HG02678 (cell line): Measurements from ENCODE around the gene ZNF677.
"Not testable (repeated sequence)": the region's sequence is repeated elsewhere in the genome, so short reads cannot be mapped to it uniquely, and the experiment has no call there.

Experiments used
- ATAC-seq: cut with Tn5 transposase; IDR thresholded peaks from one replicate; pipeline ENCODE4 v1.9.1; 2021; ENCODE audit warnings: mild to moderate bottlenecking, moderate library complexity; ENCODE audit not compliant: unreplicated experiment

Gene ZNF677

DNA sequence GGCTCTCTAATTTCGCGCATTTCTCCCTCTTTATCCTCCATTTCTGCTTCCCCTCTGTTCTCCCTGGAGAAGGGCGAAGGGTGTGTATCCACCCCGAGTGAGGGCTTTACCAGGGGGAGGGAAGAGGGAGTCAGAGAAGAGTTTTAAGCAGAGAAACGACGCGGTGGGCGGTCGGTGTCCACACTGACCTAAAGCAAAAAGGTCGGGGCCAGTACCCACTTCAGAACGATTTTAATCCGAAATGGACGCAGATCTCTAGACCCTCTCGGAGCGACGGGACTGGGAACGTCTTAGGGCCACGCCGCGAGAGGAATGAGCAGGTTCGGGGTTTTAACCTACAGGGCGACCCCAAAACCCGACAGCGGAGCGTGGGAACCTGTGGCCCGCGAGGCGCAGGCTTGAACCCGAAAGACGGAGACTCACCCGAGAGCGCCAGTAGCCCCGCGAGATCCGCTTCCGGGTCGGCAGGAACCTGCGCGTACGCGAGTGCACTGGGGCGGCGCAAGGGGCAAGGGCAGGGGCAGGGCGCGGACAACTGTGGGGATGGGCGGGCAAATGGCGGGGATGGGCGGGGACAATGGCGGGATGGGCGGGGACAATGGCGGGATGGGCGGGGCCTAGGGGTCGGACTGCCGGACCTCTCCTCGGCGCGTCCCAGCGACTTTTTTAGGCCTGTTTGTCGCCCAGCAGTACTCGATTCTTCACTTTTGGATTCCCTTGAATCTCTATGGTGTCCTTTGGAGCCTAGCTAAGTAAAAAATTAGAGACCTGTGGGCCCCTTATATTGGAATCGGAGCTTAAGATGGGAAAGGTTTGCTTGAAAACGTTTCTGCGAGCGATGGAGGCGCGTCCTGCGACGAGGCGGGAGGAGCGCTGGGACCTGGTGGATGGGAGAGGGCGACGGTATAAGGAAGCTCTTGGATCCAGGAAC is at the start of gene ZNF677:
Gene ZNF677 (minus strand): TSS at position 463 of the 931 bp plus-strand sequence. CDS start 3,323 bp downstream, outside the sequence.
- ATAC-seq: no peak

DNA sequence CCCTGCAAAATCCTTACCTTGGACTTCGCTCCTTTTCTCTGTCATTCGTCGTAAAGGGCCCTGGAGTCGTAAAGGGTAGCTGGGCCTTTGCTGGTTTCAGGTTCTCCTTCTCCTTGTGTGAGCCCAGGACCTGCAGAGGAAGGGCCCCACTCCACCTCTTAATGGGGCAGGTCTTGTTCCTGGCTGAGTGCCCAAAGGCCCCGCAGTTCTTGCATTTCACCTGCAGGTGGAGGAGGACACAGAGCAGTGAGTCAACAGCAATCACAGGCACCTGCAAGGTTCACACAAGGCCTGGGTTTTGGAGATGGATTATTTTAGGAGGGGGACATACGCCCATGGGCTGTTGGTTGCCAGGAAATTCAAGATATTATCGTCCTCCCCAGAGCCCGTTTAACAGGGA is 46.7 kb upstream of the ZNF677 start:
- ATAC-seq: not testable (repeated sequence)

DNA sequence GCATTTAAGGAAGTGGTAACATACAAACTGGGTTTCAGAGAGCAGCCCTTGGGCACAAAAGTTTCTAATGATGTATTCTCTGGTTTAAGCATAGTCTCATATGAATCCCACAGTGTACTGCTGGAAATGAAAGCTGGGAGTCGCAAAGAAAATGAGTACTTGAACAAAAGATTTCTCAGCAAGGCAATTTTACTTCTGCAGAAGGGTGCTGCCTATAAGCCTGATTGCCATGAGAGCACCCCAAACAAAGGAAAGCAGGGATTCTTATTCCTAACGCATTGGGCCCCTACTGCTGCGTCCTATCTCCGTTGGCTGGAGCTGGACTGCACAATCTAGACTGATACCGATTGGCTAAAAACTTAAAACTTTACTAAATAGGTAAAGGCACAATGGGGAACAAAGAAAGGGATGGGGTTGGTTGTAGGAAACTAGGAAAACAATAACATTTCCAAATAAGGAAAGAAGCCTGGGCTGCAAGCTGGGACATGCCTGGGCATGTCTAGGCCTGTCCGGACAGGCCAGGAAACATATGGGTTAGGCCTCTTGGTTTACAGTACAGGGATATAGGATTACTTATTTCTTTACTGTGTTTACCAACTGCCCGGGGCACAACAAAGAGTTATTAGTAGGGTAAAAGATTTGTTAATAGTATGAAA is 40.2 kb upstream of the ZNF677 start:
- no peak for ATAC-seq

DNA sequence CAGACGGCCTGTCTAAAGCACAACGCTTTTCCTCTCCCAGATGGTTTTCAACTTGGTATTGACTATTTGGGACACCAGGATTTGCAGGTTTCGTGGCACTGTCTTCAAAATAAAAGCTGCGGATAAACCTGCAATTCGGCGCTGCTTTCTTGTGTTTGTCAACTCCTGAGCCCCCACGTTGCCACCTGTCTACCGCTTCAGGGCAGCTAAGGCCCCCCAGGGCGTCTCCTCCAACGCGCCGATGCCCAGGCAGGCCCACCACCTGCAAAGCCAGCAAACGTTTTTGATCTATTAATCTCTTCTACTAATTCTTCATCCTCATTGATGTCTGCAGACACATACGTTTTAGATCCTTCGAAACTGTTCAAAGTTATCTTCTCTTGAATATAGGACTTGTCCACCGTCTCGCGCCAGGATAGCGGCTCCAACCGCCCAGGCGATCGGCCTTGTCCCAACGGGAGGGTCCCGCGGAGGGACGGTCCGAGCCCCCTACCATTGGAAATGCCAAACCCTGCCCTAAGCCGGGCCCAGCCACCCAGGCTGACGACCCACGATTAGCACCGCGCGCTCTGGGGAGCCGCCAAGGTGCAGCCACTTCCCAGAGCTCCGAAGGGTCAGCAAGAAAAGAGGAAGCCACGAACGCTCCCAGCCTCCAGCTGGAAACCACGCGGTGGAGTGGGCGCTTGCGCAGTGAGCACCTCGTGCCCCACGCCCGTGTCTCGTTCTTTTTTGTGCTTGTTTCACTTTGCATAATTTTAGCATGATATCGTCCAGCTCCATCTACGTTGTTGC is 36.3 kb upstream of the ZNF677 start:
- no peak for ATAC-seq

DNA sequence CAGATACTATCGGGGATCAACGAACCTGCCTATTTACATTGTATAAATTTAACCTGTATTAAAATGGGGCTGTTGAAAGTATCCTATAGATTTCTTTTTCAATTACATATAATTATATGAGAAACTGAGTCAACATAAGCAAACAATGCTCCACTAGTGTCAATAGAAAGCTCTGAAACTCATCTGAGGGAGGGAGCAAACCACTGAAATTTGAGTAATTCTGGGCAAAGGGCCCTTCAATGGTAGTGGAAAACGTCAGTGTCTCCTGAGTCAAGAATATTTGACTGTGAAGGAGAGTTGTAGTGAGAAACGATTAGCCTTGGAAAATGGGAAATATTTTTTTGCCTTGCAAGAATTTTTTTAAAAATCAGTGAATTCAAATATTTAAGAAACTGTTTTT is 30.4 kb upstream of the ZNF677 start:
- ATAC-seq: no peak

DNA sequence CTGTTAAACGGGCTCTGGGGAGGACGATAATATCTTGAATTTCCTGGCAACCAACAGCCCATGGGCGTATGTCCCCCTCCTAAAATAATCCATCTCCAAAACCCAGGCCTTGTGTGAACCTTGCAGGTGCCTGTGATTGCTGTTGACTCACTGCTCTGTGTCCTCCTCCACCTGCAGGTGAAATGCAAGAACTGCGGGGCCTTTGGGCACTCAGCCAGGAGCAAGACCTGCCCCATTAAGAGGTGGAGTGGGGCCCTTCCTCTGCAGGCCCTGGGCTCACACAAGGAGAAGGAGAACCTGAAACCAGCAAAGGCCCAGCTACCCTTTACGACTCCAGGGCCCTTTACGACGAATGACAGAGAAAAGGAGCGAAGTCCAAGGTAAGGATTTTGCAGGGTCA is 27.3 kb upstream of the ZNF677 start:
- ATAC-seq: not testable (repeated sequence)

DNA sequence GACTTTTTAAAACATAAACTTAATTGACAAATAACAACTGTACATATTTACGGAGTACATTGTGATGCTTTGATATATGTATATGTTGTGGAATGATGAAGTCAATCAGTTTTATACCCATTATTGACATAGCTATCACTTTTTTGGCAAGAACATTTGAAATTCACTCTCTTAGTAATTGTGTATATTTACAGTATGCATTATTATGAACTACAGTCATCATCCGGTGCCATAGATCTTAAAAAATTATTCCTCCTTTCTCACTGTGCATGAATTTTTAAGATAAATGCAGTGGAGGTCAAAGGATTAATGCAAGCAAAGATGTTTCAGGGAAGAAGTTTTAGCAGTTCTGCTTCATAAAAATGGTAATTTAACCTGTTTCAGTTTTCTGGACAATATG is 20.8 kb upstream of the ZNF677 start:
- ATAC-seq: no peak

DNA sequence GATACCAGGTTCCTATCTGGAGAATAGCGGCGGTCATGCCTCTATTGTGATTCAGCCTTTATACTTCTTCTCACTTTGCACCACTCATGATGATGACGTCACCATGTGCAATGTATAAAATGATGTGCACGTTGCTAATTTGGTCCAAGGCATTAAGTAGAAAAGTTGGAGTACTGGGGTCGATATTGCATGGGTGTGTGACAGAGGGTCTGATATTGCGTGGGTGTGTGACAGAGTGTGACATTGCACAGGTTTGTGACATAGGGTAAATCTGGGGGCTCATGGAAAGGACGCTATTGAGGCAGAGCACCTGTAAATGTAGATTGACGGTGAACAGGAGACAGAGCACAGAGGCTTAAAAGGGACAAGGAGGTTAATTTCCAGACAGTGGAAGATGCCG is 17.4 kb upstream of the ZNF677 start:
- ATAC-seq: no peak

DNA sequence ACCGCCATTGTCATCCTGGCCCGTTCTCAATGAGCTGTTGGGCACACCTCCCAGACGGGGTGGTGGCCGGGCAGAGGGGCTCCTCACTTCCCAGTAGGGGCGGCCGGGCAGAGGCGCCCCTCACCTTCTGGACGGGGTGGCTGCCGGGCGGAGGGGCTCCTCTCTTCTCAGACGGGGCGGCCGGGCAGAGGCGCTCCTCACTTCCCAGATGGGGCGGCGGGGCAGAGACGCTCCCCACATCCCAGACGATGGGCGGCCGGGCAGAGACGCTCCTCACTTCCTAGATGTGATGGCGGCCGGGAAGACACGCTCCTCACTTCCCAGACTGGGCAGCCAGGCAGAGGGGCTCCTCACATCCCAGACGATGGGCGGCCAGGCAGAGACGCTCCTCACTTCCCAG is 15.2 kb upstream of the ZNF677 start:
- not testable (repeated sequence) for ATAC-seq

DNA sequence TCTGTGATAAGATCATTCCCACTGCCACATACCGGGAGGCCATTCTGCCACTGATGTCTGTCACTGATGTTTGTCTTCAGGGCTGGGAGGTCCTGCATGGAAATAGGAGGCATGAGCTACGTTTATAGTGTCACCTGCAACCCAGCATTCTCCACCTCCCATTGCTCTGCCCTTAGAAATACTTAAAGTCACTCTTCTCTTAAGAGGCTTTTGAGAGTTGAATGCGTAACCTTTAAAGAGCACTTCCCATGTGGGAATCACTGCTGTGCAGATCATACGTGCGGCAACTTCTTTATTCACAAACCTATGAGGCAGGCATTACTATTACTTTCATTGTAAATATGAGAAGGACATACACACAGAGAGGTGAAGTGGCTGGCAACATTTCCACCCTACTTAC is 12.9 kb upstream of the ZNF677 start, which contains the start of gene VN1R4:
Gene VN1R4 (minus strand): TSS at position 101 of the 400 bp plus-strand sequence. CDS start 58 bp downstream, at position 43.
- not testable (repeated sequence) for ATAC-seq

DNA sequence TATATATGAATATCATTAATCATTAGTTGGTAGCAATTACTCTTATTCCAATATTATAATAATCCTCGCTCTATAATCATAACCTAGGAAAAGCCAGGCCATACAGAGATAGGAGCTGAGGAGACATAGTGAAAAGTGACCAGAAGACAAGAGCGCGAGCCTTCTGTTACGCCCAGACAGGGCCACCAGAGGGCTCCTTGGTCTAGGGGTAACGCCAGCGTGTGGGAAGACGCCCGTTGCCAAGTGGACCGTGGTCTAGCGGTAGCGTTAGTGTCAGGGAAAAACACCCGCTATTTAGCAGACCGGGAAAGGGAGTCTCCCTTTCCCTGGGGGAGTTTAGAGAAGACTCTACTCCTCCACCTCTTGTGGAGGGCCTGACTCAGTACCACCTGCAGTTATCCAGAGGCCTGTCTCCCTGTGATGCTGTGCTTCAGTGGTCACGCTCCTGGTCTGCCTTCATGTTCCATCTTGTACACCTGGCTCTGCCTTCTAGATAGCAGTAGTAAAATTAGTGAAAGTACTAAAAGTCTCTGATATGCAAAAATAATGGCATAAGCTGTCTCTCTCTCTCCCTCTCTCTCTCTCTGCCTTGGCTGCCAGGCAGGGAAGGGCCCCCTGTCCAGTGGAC is 3.2 kb upstream of the ZNF677 start, which contains the start of gene VN1R2:
Gene VN1R2 (plus strand): TSS at position 578 of the 628 bp plus-strand sequence. CDS start 84 bp downstream, outside the sequence.
- not testable (repeated sequence) for ATAC-seq

DNA sequence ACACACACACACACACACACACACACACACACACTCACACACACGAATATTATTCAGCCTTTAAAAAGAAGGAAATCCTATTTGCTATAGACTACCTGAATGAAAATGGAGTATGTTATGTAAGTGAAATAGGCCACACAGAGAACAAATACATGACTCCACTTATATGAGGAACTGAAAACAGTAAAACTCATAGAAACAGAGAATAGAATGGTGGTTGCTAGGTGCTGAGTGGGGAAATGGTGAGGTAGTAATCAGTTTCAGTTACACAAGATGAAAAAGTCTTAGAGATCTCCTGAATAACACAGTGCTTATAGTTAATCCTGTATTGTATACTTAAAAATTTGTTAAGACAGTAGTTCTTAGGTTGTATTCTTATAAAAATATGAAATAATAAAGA is 8.2 kb downstream of the ZNF677 start:
- ATAC-seq: no peak

DNA sequence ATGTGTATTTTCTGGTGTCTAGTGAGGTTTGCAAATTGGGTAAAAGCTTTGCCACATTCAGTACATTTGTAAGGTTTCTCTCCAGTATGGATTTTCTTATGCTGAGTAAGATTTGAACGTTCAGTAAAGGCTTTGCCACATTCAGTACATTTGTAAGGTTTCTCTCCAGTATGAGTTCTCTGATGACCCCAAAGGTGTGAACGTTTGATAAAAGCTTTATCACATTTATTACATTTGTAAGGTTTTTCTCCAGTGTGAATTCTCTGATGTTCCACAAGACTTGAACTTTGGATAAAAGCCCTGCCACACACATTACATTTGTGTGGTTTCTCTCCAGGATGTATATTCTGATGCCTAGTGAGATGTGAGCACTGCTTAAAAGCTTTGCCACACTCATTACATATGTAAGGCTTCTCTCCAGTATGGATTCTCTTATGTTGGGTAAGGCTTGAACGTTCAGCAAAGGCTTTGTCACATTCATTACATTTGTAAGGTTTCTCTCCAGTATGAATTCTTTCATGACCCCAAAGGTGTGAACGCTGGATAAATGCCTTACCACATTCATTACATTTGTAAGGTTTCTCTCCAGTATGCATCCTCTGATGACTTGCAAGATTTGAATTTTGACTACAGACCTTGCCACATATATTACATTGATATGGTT is 17.4 kb downstream of the ZNF677 start:
- ATAC-seq: no peak

DNA sequence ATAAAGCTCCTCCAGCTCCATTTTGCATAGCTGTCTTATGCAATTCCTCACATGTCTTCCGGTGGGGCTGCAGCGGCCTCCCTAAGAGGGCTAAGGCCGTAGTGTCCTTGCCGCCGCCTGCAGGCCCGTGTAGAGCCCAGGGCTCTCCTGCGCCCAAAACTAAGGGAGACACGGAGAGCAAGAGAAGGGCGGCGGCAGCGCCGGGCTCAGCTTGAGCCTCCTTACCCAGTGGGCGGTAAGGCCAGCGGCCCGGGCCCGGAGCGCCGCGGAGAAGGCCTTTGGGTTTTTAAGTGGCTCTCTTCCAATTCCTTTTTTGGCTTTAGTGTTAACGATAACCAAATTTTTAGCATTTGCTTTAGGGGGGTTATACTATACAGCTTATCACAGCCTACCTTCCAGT is 30.1 kb downstream of the ZNF677 start:
- no peak for ATAC-seq

DNA sequence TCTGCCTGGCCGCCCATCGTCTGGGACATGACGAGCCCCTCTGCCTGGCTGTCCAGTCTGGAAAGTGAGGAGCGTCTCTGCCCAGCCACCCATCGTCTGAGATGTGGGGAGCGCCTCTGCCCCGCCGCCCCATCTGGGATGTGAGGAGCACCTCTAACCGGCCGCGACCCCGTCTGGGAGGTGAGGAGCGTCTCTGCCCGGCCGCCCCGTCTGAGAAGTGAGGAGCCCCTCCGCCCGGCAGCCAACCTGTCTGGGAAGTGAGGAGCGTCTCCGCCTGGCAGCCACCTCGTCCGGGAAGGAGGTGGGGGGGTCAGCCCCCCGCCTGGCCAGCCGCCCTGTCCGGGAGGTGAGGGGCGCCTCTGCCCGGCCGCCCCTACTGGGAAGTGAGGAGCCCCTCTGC is 32.0 kb downstream of the ZNF677 start:
- ATAC-seq: not testable (repeated sequence)

DNA sequence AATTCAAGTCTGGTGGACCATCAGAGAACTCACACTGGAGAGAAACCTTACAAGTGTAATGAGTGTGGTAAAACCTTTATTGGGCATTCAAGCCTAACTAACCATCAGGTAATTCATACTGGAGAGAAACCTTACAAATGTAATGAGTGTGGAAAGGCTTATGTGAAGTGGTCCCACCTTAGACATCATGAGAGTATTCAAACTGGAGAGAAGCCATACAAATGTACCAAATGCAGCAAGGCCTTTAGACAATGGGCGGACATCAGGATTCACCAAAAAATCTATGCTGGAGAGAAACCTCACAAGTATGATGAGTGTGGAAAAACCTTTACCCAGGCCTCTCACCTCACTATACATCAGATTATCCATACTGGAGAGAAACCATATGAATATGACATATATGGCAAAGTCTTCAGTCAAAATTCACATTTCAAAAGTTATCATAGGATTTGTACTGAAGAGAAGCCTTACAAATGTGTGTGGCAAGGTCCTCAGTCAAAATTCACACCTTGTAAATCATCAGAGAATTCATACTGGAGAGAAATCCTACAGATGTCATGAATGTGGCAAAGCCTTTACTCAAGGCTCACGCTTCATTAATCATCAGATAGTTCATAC is 41.9 kb downstream of the ZNF677 start:
- ATAC-seq: no peak

DNA sequence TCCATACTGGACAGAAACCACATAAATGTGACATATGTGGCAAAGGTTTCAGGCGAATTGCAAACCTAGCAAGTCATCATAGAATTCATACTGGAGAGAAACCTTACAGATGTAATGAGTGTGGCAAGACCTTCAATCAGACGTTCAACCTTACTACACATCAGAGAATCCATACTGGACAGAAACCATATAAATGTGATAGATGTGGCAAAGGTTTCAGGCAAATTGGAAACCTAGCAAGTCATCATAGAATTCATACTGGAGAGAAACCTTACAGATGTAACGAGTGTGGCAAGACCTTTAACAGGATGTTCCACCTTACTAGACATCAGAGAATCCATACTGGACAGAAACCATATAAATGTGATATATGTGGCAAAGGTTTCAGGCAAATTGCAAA is 43.1 kb downstream of the ZNF677 start:
- ATAC-seq: not testable (repeated sequence)

DNA sequence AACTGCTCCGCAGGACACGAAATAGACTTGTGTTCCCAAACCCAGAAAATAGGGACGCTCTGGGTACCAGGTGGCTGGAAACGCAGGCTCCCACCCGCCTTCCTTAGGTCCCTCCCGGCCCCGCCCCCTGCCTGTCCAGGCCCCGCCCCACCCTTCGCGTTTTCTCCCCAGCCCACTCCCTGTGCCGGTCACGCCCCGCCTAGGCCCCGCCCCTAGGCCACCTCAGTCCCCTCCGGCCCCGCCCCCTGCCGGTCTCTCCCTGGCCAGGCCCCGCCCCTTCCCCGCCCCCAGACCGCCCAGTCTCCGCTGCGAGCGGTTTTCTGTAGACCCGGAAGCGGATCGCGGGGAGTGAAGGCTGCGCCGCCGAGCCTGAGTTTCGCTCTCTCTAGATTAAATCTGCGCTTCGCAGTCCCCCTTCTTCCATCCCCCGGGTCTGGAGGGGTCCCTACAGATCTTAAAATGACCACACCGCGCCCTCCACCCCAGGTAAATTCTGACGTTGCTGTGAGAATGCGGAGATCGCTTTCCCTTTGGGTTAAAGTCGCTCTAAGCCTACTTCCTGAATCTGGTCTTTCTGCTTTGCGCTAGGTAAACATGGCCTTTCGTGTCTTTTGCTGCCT is 57.8 kb downstream of the ZNF677 start:
- ATAC-seq: peak; percentile 56

DNA sequence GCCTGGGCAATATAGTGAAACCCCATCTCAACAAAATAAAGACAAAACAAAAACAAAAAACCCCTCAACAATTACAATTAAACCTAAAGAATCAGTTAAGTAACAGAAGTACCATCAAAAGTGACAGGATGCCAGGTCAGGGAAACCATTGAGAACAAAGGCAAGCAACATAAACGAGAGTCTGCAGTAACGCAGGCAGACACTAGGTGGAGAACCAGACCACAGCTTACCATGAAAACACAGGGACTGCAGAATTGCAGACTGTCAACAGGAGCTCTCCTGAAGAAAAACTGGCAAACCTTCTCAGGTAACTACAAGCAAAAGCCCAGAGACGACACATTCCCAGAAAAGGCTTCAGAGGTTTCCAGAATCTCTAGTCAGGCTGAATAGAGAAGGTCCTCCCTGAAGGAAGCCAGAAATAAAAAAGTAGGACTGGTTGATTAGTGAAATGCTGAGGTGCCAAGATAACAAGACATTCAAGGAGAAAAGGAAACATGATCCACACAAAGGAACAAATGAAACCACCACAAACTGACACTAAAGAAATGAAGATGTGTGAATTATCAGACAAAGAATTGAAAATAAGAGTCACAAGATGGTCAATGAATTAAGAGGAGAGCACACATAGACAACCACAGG is 59.3 kb downstream of the ZNF677 start:
- no peak for ATAC-seq
